Right atrium auricular region (tissue), 2 donors: ENCODE measurements around the gene PTPRN2. TPM values are rescaled to one million over a fixed set of nuclear protein-coding genes. Genes with fewer than 3 reads are reported as not detected.
"Not testable (repeated sequence)": the region's sequence is repeated elsewhere in the genome, so short reads cannot be mapped to it uniquely, and the experiment has no call there.

Experiments used
- DNase-seq: peaks from one replicate; pipeline ENCODE4 v3.0.0-alpha.2; 2019; ENCODE audit warnings: low spot score
- H3K27ac ChIP-seq, 2 donors: fragments of 200-600 bp; sonication (generic); 1 replicate in 1 of 2; 2 replicates in 1 of 2; pipeline ENCODE4 v1.5.1; 2016 to 2019
- H3K27me3 ChIP-seq, 2 donors: fragments of 200-600 bp; sonication (generic); one replicate each; pipeline versions ENCODE4 v1.5.1 to v1.6.0; 2017 to 2019
- H3K36me3 ChIP-seq: fragments of 200-600 bp; sonication (generic); one replicate; pipeline ENCODE4 v1.5.1; 2016
- H3K4me1 ChIP-seq, 2 donors: fragments of 200-600 bp; sonication (generic); one replicate each; pipeline versions ENCODE4 v1.5.1 to v1.6.0; 2017 to 2019
- H3K4me3 ChIP-seq, 2 donors: fragments of 200-600 bp; sonication (generic); 1 replicate in 1 of 2; 2 replicates in 1 of 2; pipeline ENCODE4 v1.5.1; 2017 to 2019; ENCODE audit warnings: mild to moderate bottlenecking in 1 of 2, moderate library complexity in 1 of 2
- H3K9me3 ChIP-seq, 2 donors: fragments of 200-600 bp; sonication (generic); one replicate each; pipeline ENCODE4 v1.5.1; 2019
- total RNA-seq, 2 donors: library from RNA; depleted of rRNA; stranded (reverse); fragments of >200 nt; gene quantifications; one replicate each; pipeline ENCODE4 v1.1.0, GENCODE V29; 2016
- TF ChIP-seq, protein P1 (sequence below), 2 donors: fragments of 200-600 bp; sonication (generic); IDR thresholded peaks; one replicate each; pipeline ENCODE4 v1.5.1; 2019; ENCODE audit warnings: antibody characterized with exemption in 2 of 2

The PTPRN2 gene
- total RNA-seq, 2 donors from 2014 or later = 2.6 to 2.7 TPM

GRCh38 chr7:157780312-157780711 is 807.3 kb downstream of the PTPRN2 start:
- no peaks in the 10 kb centered on the region for H3K9me3 ChIP-seq
- no peak overlapping the region for H3K4me3 ChIP-seq
- no peaks in the 10 kb centered on the region for H3K36me3 ChIP-seq
- H3K27ac ChIP-seq = no peak overlapping the region
- no peaks in the 10 kb centered on the region for H3K4me1 ChIP-seq
- DNase-seq = no peak
- TF ChIP-seq, protein P1, sequence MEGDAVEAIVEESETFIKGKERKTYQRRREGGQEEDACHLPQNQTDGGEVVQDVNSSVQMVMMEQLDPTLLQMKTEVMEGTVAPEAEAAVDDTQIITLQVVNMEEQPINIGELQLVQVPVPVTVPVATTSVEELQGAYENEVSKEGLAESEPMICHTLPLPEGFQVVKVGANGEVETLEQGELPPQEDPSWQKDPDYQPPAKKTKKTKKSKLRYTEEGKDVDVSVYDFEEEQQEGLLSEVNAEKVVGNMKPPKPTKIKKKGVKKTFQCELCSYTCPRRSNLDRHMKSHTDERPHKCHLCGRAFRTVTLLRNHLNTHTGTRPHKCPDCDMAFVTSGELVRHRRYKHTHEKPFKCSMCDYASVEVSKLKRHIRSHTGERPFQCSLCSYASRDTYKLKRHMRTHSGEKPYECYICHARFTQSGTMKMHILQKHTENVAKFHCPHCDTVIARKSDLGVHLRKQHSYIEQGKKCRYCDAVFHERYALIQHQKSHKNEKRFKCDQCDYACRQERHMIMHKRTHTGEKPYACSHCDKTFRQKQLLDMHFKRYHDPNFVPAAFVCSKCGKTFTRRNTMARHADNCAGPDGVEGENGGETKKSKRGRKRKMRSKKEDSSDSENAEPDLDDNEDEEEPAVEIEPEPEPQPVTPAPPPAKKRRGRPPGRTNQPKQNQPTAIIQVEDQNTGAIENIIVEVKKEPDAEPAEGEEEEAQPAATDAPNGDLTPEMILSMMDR (IDR thresholded peaks at IDR 0.05) = no peak
- no peaks in the 10 kb centered on the region for H3K27me3 ChIP-seq

- H3K36me3 ChIP-seq = no peaks in the 10 kb centered on the region
- DNase-seq = no peak
- no peak overlapping the region for H3K4me3 ChIP-seq
- no peaks in the 10 kb centered on the region for H3K4me1 ChIP-seq
- H3K27ac ChIP-seq = no peak overlapping the region
- H3K27me3 ChIP-seq = no peaks in the 10 kb centered on the region
- H3K9me3 ChIP-seq = no peaks in the 10 kb centered on the region
- TF ChIP-seq, protein P1 (IDR thresholded peaks at IDR 0.05) = no peak
These were observed 808.4 kb downstream of the PTPRN2 start for GRCh38 chr7:157779206-157779605.

DNA sequence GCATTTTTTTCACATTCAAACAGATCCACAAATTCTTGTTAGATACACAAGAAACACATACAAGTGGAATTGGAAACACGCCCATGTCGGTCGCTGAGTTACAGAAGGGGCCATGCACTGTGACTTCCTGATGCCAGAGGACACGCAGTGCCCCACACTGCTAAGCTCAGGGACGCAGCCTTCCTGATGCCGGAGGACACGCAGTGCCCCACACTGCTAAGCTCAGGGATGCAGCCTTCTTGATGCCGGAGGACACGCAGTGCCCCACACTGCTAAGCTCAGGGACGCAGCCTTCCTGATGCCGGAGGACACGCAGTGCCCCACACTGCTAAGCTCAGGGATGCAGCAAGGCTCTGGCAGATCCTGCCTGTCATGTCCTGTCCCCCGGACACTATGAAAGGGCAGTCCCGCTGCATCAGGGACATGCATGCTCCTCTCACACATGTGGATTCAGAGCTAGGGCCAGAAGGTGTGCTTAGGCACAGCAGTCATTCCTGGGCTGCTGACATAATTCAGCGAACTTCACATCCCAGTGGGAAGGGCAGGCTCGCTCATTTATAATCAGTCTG is 810.3 kb downstream of the PTPRN2 start:
- not testable (repeated sequence) for H3K27me3 ChIP-seq, H3K9me3 ChIP-seq, H3K36me3 ChIP-seq, H3K4me3 ChIP-seq, H3K27ac ChIP-seq, DNase-seq, H3K4me1 ChIP-seq

GRCh38 chr7:157775560-157776332 is 811.9 kb downstream of the PTPRN2 start:
- DNase-seq = no peak
- Histone ChIP-seq H3K9me3 (peaks cover 0 to 11% of the 10 kb centered on the region in 2 donors), H3K4me1 (no peaks in the 10 kb centered on the region), H3K27ac (no peak overlapping the region), H3K36me3 (no peaks in the 10 kb centered on the region), H3K27me3 (no peaks in the 10 kb centered on the region), H3K4me3 (no peak overlapping the region)
- TF ChIP-seq, protein P1 (IDR thresholded peaks at IDR 0.05) = no peak

DNA sequence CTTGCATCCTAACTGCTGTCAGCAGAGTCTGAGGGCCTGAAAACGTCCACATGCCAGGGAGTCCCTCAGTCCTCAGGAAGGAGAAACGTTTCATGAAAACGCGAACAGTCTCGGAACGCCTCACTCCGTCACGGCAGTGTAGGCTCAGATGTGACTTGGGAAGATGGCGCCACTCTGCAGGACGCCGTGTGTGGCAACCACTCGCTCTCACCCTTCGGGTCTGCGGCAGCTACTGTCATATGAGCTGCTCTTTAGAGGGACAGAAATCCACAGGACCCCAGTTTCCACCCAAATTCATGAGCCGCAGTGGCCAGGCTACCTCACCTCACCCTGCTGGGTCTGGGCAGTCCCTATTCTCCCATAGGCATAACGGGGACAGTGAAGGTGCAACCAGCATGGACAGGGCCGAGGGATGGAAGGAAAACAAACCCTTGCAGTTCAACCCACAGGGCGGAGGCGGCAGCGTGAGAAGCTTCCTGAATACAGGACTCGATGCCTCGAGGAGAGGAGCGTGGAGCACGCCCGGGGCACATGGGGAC is 812.5 kb downstream of the PTPRN2 start:
- TF ChIP-seq, protein P1 (IDR thresholded peaks at IDR 0.05) = no peak
- Histone ChIP-seq H3K9me3 (peaks cover 0 to 13% of the 10 kb centered on the region in 2 donors), H3K4me3 (no peak overlapping the region), H3K4me1 (no peaks in the 10 kb centered on the region), H3K36me3 (no peaks in the 10 kb centered on the region), H3K27me3 (no peaks in the 10 kb centered on the region), H3K27ac (no peak overlapping the region)
- no peak for DNase-seq

DNA sequence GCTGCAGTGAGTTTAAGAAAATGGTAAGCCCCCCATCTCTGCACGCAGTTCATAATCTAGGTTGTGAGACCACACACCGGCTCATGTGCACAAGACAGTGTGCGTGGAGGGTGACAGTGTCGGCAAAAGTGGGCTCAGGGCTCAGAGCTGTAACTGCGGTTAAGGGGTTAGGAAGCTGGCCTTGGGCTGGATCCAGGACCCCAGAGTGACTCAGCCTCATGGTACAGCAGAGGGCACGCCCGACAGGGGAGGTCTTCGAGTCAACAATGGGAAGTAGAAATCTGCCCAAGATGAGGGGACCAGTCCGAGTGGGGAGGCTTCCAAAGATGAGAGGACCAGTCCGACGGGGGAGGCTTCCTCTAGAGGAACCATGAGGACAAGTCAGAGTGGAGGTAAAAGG is 813.1 kb downstream of the PTPRN2 start:
- Histone ChIP-seq H3K4me3 (no peak overlapping the region), H3K27ac (no peak overlapping the region), H3K4me1 (no peaks in the 10 kb centered on the region), H3K9me3 (peaks cover 0 to 13% of the 10 kb centered on the region in 2 donors), H3K27me3 (no peaks in the 10 kb centered on the region), H3K36me3 (no peaks in the 10 kb centered on the region)
- DNase-seq = no peak
- TF ChIP-seq, protein P1 (IDR thresholded peaks at IDR 0.05) = no peak
